Activated T-cell treated with anti-CD3 and anti-CD28 coated beads for 4 hours (primary cell): ENCODE data around the gene TUT7.
"Not testable (repeated sequence)": the region's sequence is repeated elsewhere in the genome, so short reads cannot be mapped to it uniquely, and the experiment has no call there.

Experiments
- DNase-seq: peaks from one replicate; pipeline ENCODE4 v3.0.0-alpha.2; 2020

Gene TUT7

GRCh38 chr9:86303316-86303975 is 50.8 kb downstream of the TUT7 start:
- DNase-seq, result peak; percentile 64

- DNase-seq, result no peak
These were observed 52.5 kb downstream of the TUT7 start for GRCh38 chr9:86301686-86302085.

- no peak for DNase-seq
These were observed 53.5 kb downstream of the TUT7 start for GRCh38 chr9:86300701-86301100.

GRCh38 chr9:86298873-86299272 is 55.3 kb downstream of the TUT7 start:
- DNase-seq, result no peak

GRCh38 chr9:86290341-86290740 is 63.9 kb downstream of the TUT7 start:
- DNase-seq, result not testable (repeated sequence)

- DNase-seq, result no peak
These were observed 65.6 kb downstream of the TUT7 start for GRCh38 chr9:86288499-86289198.

GRCh38 chr9:86287013-86287412 is 67.2 kb downstream of the TUT7 start:
- DNase-seq, result no peak

- no peak for DNase-seq
These were observed 67.9 kb downstream of the TUT7 start for GRCh38 chr9:86286278-86286677.

GRCh38 chr9:86285261-86285660 is 68.9 kb downstream of the TUT7 start:
- DNase-seq, result no peak

GRCh38 chr9:86282979-86283535 is 71.2 kb downstream of the TUT7 start:
- no peak for DNase-seq

- DNase-seq, result peak; percentile 97
These were observed 71.9 kb downstream of the TUT7 start, which contains the start of gene ISCA1 for GRCh38 chr9:86282077-86282978. Gene ISCA1 (minus strand): TSS chr9:86282538. CDS start chr9:86282458, 80 bp downstream.

GRCh38 chr9:86281593-86282076 is 72.6 kb downstream of the TUT7 start:
- DNase-seq, result no peak

GRCh38 chr9:86280580-86280979 is 73.6 kb downstream of the TUT7 start:
- no peak for DNase-seq

- DNase-seq, result no peak
These were observed 74.4 kb downstream of the TUT7 start for GRCh38 chr9:86279839-86280238.

- DNase-seq, result no peak
These were observed 77.1 kb downstream of the TUT7 start for GRCh38 chr9:86277072-86277471.

GRCh38 chr9:86275962-86276361 is 78.2 kb downstream of the TUT7 start:
- no peak for DNase-seq

GRCh38 chr9:86274821-86275643 is 79.2 kb downstream of the TUT7 start:
- no peak for DNase-seq

GRCh38 chr9:86272221-86272620 is 82.0 kb downstream of the TUT7 start:
- no peak for DNase-seq

GRCh38 chr9:86263876-86264275 is 90.3 kb downstream of the TUT7 start:
- no peak for DNase-seq

- DNase-seq, result no peak
These were observed 91.7 kb downstream of the TUT7 start for GRCh38 chr9:86262492-86262891.

GRCh38 chr9:86259557-86259956 is 94.7 kb downstream of the TUT7 start, which contains the start of gene C9orf153:
Gene C9orf153 (minus strand): TSS chr9:86259657. CDS start chr9:86229603, 30,054 bp downstream.
- DNase-seq, result no peak

- DNase-seq, result no peak
These were observed 96.8 kb downstream of the TUT7 start for GRCh38 chr9:86257391-86257790.
